Stimulated activated CD4-positive, alpha-beta T cell treated with anti-CD3 and anti-CD28 coated beads, Interleukin-2, amount 100 ng/mL, for 4 hours (primary cell): Measurements from ENCODE around the gene ABI3.
"Not testable (repeated sequence)": the region's sequence is repeated elsewhere in the genome, so short reads cannot be mapped to it uniquely, and the experiment has no call there.

Experiments used
- DNase-seq: peaks from one replicate; pipeline ENCODE4 v3.0.0-alpha.2; 2020; ENCODE audit warnings: low read depth

Gene ABI3

GRCh38 chr17:49254066-49254465 is 43.6 kb downstream of the ABI3 start:
- DNase-seq, result no peak

- no peak for DNase-seq
Observed at GRCh38 chr17:49255125-49255524, 44.6 kb downstream of the ABI3 start.

- no peak for DNase-seq
Observed at GRCh38 chr17:49258394-49258793, 47.9 kb downstream of the ABI3 start.

GRCh38 chr17:49259663-49260010 is 49.1 kb downstream of the ABI3 start:
- DNase-seq, result no peak

- DNase-seq, result peak; percentile 58
Observed at GRCh38 chr17:49260011-49260816, 49.7 kb downstream of the ABI3 start.

- DNase-seq, result peak; percentile 38
Observed at GRCh38 chr17:49260817-49261291, 50.3 kb downstream of the ABI3 start.

GRCh38 chr17:49261540-49261939 is 51.0 kb downstream of the ABI3 start:
- DNase-seq, result not testable (repeated sequence)

GRCh38 chr17:49266233-49266632 is 55.7 kb downstream of the ABI3 start:
- DNase-seq, result no peak

- no peak for DNase-seq
Observed at GRCh38 chr17:49267912-49268311, 57.4 kb downstream of the ABI3 start.

GRCh38 chr17:49269356-49269755 is 58.8 kb downstream of the ABI3 start:
- DNase-seq, result no peak
